H1 (cell line): ENCODE results near the gene FOXR2. TPM values are rescaled to one million over a fixed set of nuclear protein-coding genes. Genes with fewer than 3 reads are reported as not detected.

ENCODE experiments used
- polyA plus RNA-seq, 7 experiments: library from polyadenylated mRNA; depleted of rRNA in 3 of 7; stranded (reverse) in 5 of 7; unstranded in 2 of 7; fragments of >200 nt in 5 of 7; fragments of 200-250 nt in 2 of 7; gene quantifications; 1 replicate in 5 of 7; 2 replicates in 1 of 7; 4 replicates in 1 of 7; pipeline versions ENCODE4 v1.2.1 to v1.2.3, GENCODE V29; 2011 to 2013; ENCODE audit warnings: missing spikeins in 2 of 7, mixed read lengths in 2 of 7
- small RNA-seq: library from polyadenylated mRNA; stranded (forward); fragments of <200 nt; extraction: miRNeasy Mini kit (QIAGEN cat#:217004); gene quantifications from one replicate; pipeline ENCODE3, GENCODE V24; 2013; ENCODE audit not compliant: insufficient read depth
- total RNA-seq: library from RNA; stranded (reverse); fragmentation: NEBNext Ultra II Directional; extraction: Animal tissue kit (Norgen Biotek cat#: 25700); gene quantifications from 2 replicates; pipeline ENCODE4 v1.2.1, GENCODE V29; 2021

The FOXR2 gene
- total and polyA plus RNA-seq, 2 of the 8 experiments (the other 6 are each of a cell fraction or from before 2014, with no cell fraction given): not detected

Small RNA genes within 50 kb of the gene (small RNA-seq; reads per million reads assigned to genes)
- gene RF00019: not detected

Other genes starting within 250 kb of the FOXR2 start
- 11.6 and 13.4 TPM in 2 replicates for gene MAGEH1, start 171.3 kb upstream of the FOXR2 start, total RNA-seq
- gene MAGEH1, start 171.3 kb upstream of the FOXR2 start, polyA plus RNA-seq (2011; rRNA removed): 7.8 and 9.4 TPM in 2 replicates
- 5.6 and 6.6 TPM in 2 replicates for gene USP51, start 133.6 kb upstream of the FOXR2 start, total RNA-seq
- 2.9 and 5.2 TPM in 2 replicates for gene USP51, start 133.6 kb upstream of the FOXR2 start, polyA plus RNA-seq (2011; rRNA removed)
- 4.6 and 5.8 TPM in 2 replicates for gene RRAGB, start 94.3 kb downstream of the FOXR2 start, total RNA-seq
- gene RRAGB, start 94.3 kb downstream of the FOXR2 start, polyA plus RNA-seq (2011; rRNA removed): 3.5 and 6.8 TPM in 2 replicates